ELF-1 (cell line): ENCODE data around the gene EXOSC10.
"Not testable (repeated sequence)": the region's sequence is repeated elsewhere in the genome, so short reads cannot be mapped to it uniquely, and the experiment has no call there.

Source experiments
- DNase-seq: peaks from one replicate; pipeline ENCODE4 v3.0.0-alpha.2; 2016; ENCODE audit warnings: low read depth, low spot score

EXOSC10 gene

GRCh38 chr1:11061652-11062365 is 37.9 kb downstream of the EXOSC10 start:
- no peak for DNase-seq

GRCh38 chr1:11059968-11060830 is 39.5 kb downstream of the EXOSC10 start, which contains the start of gene SRM:
Gene SRM (minus strand): TSS chr1:11060018. CDS start chr1:11059943, 75 bp downstream.
- DNase-seq: peak; percentile 89

GRCh38 chr1:11059155-11059967 is 40.3 kb downstream of the EXOSC10 start:
- no peak for DNase-seq

GRCh38 chr1:11058595-11059154 is 41.0 kb downstream of the EXOSC10 start:
- DNase-seq: no peak

GRCh38 chr1:11058026-11058425 is 41.6 kb downstream of the EXOSC10 start:
- no peak for DNase-seq

- no peak for DNase-seq
These were observed 42.2 kb downstream of the EXOSC10 start for GRCh38 chr1:11057477-11057876.

- no peak for DNase-seq
These were observed 43.2 kb downstream of the EXOSC10 start for GRCh38 chr1:11056504-11056903.

GRCh38 chr1:11055676-11056075 is 44.0 kb downstream of the EXOSC10 start:
- no peak for DNase-seq

- no peak for DNase-seq
These were observed 45.0 kb downstream of the EXOSC10 start for GRCh38 chr1:11054666-11055065.

GRCh38 chr1:11054181-11054580 is 45.5 kb downstream of the EXOSC10 start:
- DNase-seq: no peak

- DNase-seq: peak; percentile 51
These were observed 45.9 kb downstream of the EXOSC10 start for GRCh38 chr1:11053758-11054137.

- DNase-seq: no peak
These were observed 46.6 kb downstream of the EXOSC10 start for GRCh38 chr1:11052839-11053757.

GRCh38 chr1:11051781-11052511 is 47.7 kb downstream of the EXOSC10 start:
- peak; percentile 37 for DNase-seq

- DNase-seq: not testable (repeated sequence)
These were observed 48.5 kb downstream of the EXOSC10 start for GRCh38 chr1:11051121-11051520.

GRCh38 chr1:11046625-11047365 is 52.9 kb downstream of the EXOSC10 start, which contains the start of gene MASP2:
Gene MASP2 (minus strand): TSS chr1:11047239. CDS start chr1:11047207, 32 bp downstream.
- no peak for DNase-seq

- DNase-seq: no peak
These were observed 53.5 kb downstream of the EXOSC10 start for GRCh38 chr1:11046270-11046566.

- DNase-seq: peak; percentile 76
These were observed 54.0 kb downstream of the EXOSC10 start for GRCh38 chr1:11045428-11046269.

GRCh38 chr1:11044849-11045427 is 54.7 kb downstream of the EXOSC10 start:
- no peak for DNase-seq
